GM12874 (cell line): ENCODE measurements around the gene KIAA0040.

ENCODE experiments used
- CTCF ChIP-seq: IDR thresholded peaks from 2 replicates; pipeline ENCODE4 v1.5.1; 2011; ENCODE audit warnings: low read depth, mild to moderate bottlenecking, control low read depth, low read length, moderate library complexity; ENCODE audit not compliant: insufficient read depth

KIAA0040 gene

GRCh38 chr1:175192630-175193526 lies at the start of gene KIAA0040:
Gene KIAA0040, minus strand, starts transcription at chr1:175192776. Its CDS starts 31,763 bp downstream, at chr1:175161013.
- TF ChIP-seq CTCF = peak; percentile 16; the same call in 1 of the 2 replicates

DNA sequence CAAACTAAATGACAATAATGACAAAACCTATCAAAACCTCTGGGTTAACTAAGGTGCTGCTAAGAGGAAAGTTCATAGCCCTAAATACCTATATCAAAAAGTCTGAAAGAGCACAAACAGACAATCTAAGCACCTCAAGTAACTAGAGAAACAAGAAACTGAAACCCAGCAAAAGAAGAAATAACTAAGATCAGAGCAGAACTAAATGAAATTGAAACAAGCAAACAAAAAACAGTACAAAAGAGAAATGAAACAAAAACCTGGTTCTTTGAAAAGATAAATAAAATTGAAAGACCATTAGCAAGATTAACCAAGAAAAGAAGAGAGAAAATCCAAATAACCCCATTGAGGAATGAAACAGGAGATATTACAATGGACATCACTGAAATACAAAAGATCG lies 44.8 kb upstream of the KIAA0040 start:
- TF ChIP-seq CTCF = no peak

GRCh38 chr1:175234639-175235038 lies 42.1 kb upstream of the KIAA0040 start:
- no peak for TF ChIP-seq CTCF

DNA sequence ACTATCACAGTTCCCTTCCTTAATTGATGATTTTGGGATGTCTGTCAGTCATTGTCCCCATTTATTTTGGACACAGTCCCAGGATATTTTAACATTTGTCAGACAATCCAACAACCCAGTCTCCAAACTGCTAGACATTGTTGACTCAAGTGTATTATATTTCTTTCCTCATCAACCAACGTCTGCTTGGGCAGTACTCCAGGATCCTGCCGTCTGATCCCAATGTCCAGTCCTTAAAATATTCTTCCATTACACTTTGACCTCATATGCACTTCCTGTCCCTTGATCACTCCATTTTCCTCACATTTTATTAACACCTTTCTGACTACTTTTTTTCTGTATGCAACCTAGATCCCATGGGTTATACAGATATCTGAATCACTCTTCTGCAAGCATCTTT lies 39.8 kb upstream of the KIAA0040 start:
- TF ChIP-seq CTCF = no peak

- peak; percentile 32; the same call in 1 of the 2 replicates for TF ChIP-seq CTCF
These were observed 33.2 kb upstream of the KIAA0040 start for GRCh38 chr1:175225805-175226129.

- TF ChIP-seq CTCF = no peak
These were observed 29.8 kb upstream of the KIAA0040 start for GRCh38 chr1:175222296-175222938.

GRCh38 chr1:175221557-175222175 lies 29.1 kb upstream of the KIAA0040 start:
- no peak for TF ChIP-seq CTCF
